ENCODE measurements around the gene ZBTB43.
"Not testable (repeated sequence)": the region's sequence is repeated elsewhere in the genome, so short reads cannot be mapped to it uniquely, and the experiment has no call there.

Gene ZBTB43

DNA sequence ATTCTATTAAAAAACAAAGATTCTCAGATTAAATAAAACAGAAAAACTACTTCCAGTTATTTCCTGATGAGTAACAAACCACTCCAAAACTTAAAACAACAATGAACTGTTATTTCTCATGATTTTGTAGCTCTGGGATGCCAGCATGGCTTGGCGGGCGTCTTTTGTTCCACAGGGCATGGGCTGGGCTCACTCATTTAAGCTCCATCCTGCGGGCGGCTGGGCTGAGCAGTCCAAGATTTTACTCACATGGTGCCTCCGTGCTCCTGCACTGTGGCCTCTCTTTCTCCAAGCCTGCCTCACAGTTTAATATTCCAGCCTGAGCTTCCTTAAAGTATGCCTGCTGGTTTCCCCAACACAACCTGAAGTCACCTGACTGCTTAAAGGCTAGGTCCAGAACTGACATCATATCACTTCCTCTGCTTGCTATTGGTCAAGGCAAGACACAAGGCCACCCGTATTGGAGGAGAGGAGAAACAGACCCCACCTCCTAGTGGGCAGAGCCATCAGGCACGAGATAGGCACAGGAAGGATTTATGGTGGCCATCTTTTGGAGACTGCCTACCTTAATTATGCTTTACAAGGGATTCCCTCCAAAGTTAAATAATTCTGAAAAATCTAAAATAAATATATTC lies 41.6 kb upstream of the ZBTB43 start:
- ChIA-PET POLR2A (no interaction called here), CTCF (interaction anchor here (0.8 to 3.9 kb wide), 3 partner anchors 10 to 58 kb away, joined by 3 to 18 read pairs (median 3); no protein-coding TSS in a partner anchor)
- no peak overlapping the region for H3K4me3 ChIP-seq (ENCODE audit: control insufficient read depth in 1 of 7, extremely low read depth in 1 of 7, insufficient read depth in 4 of 7, low read depth in 2 of 7, low read length in 6 of 7)
- no peaks in the 10 kb centered on the region for H3K27me3 ChIP-seq (replicated peaks in 2 of 5; ENCODE audit: control insufficient read depth in 4 of 5, insufficient read depth in 5 of 5, low read length in 4 of 5)
- DNase-seq: no peak
- no peaks in the 10 kb centered on the region for H3K4me1 ChIP-seq (ENCODE audit: control extremely low read depth in 1 of 4, control insufficient read depth in 4 of 4, insufficient read depth in 4 of 4, low read length in 3 of 4)
- H3K27ac ChIP-seq (ENCODE audit: insufficient read depth in 1 of 2, low read depth in 1 of 2, low read length in 2 of 2, poor library complexity in 1 of 2, severe bottlenecking in 2 of 2): no peak overlapping the region
- H3K9me3 ChIP-seq (ENCODE audit: control extremely low read depth in 1 of 5, control insufficient read depth in 4 of 5, insufficient read depth in 2 of 5, low read depth in 1 of 5, low read length in 4 of 5): no peaks in the 10 kb centered on the region
- H3K36me3 ChIP-seq (ENCODE audit: control insufficient read depth in 4 of 4, insufficient read depth in 4 of 4, low read length in 3 of 4): no peaks in the 10 kb centered on the region
- WGBS (ENCODE audit: insufficient coverage): 98% methylated on average over 6 of the region's 7 CpGs

DNA sequence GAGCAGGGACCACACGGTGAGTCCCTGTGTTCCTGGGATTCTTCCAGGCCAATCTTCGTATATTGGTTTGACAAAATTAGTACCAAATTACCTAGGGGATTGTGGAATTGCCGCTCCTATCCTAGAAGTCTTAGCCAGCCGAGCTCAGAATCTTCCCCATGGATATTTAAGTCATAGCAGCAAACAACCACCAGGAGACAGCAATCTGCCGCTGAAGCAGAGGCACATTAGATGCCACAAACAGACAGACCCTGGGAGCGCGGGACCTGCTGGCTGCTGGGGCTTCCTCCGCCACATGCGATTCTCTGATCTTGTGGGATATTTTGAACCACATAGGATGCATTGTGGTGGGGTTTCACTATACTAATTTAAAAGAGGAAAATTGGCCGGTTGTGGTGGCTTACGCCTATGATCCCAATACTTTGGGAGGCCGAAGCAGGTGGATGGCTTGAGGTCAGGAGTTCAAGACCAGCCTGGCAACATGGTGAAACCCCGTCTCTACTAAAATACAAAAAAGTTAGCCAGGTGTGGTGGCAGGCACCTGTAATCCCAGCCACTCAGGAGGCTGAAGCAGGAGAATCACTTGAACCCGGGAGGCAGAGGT lies 31.7 kb upstream of the ZBTB43 start:
- Histone ChIP-seq H3K27ac (ENCODE audit: insufficient read depth in 1 of 2, low read depth in 1 of 2, low read length in 2 of 2, poor library complexity in 1 of 2, severe bottlenecking in 2 of 2) (no peak overlapping the region), H3K36me3 (ENCODE audit: control insufficient read depth in 4 of 4, insufficient read depth in 4 of 4, low read length in 3 of 4) (no peaks in the 10 kb centered on the region), H3K27me3 (replicated peaks in 2 of 5; ENCODE audit: control insufficient read depth in 4 of 5, insufficient read depth in 5 of 5, low read length in 4 of 5) (peaks cover 0 to 12% (median 4%) of the 10 kb centered on the region in 5 experiments), H3K4me3 (ENCODE audit: control insufficient read depth in 1 of 7, extremely low read depth in 1 of 7, insufficient read depth in 4 of 7, low read depth in 2 of 7, low read length in 6 of 7) (no peak overlapping the region), H3K9me3 (ENCODE audit: control extremely low read depth in 1 of 5, control insufficient read depth in 4 of 5, insufficient read depth in 2 of 5, low read depth in 1 of 5, low read length in 4 of 5) (peaks cover 0 to 4% (median 0%) of the 10 kb centered on the region in 5 experiments), H3K4me1 (ENCODE audit: control extremely low read depth in 1 of 4, control insufficient read depth in 4 of 4, insufficient read depth in 4 of 4, low read length in 3 of 4) (no peaks in the 10 kb centered on the region)
- WGBS (ENCODE audit: insufficient coverage): 58% methylated on average over 11 of the region's 14 CpGs
- ChIA-PET CTCF (interaction anchor here (1.8 to 22.1 kb wide), 2 partner anchors 8 to 68 kb away, joined by 9 to 397 read pairs; no protein-coding TSS in a partner anchor), POLR2A (no interaction called here)
- peak; percentile 30 to 53 (median 49) for DNase-seq

DNA sequence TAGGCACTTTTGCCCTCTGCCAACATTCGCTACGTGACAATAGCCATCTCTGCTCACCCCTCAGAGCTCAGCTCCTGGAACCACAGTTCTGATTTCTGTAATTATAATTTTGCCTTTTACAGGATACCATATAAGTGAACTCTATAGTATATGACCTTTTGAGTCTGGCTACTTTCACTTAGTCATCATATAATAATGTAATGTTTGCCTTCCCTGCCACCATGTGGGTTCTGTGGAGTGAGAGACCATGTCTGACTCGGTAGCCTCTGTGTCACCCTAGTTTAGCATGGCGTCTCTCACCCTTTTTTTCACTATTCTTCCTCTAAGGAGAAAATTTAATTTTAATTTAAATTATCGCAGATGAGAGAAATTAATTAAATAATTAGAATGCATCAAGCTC lies 28.9 kb upstream of the ZBTB43 start:
- no peak for DNase-seq
- WGBS (ENCODE audit: insufficient coverage): no CpG with 5 or more reads among the region's 5 CpGs
- CTCF ChIA-PET: interaction anchor here (22.1 kb wide), 1 partner anchor 71 kb away, joined by 397 read pairs; no protein-coding TSS in a partner anchor

DNA sequence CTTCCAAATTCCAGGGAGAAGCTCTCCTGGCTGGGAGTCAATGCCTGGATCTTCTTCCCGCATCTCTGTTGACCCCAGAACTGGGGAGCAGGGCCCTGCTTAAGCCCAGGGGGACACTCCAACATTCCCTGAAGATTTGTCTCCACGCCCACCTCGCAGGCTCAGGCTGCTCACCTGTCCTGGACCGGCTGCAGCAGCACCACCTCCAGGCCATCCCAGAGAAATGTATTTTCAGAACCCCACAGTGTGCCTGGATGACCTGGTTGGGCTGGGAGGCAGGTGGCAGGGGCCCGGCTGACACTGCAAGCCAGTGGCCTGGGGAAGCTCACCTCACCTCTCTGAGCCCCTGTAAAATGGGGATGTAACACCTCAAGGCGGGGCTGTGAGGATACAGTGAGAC lies 27.1 kb upstream of the ZBTB43 start:
- CTCF ChIA-PET: interaction anchor here (0.7 to 22.1 kb wide), 8 partner anchors 10 to 219 kb away, joined by 3 to 397 read pairs (median 4); no protein-coding TSS in a partner anchor
- no peak overlapping the region for H3K27ac ChIP-seq (ENCODE audit: insufficient read depth in 1 of 2, low read depth in 1 of 2, low read length in 2 of 2, poor library complexity in 1 of 2, severe bottlenecking in 2 of 2)
- POLR2A ChIA-PET: no interaction called here
- H3K36me3 ChIP-seq (ENCODE audit: control insufficient read depth in 4 of 4, insufficient read depth in 4 of 4, low read length in 3 of 4): no peaks in the 10 kb centered on the region
- no peaks in the 10 kb centered on the region for H3K9me3 ChIP-seq (ENCODE audit: control extremely low read depth in 1 of 5, control insufficient read depth in 4 of 5, insufficient read depth in 2 of 5, low read depth in 1 of 5, low read length in 4 of 5)
- 23% methylated on average over 6 of the region's 6 CpGs for WGBS (ENCODE audit: insufficient coverage)
- peaks cover 0 to 13% (median 4%) of the 10 kb centered on the region in 5 experiments for H3K27me3 ChIP-seq (replicated peaks in 2 of 5; ENCODE audit: control insufficient read depth in 4 of 5, insufficient read depth in 5 of 5, low read length in 4 of 5)
- H3K4me3 ChIP-seq (ENCODE audit: control insufficient read depth in 1 of 7, extremely low read depth in 1 of 7, insufficient read depth in 4 of 7, low read depth in 2 of 7, low read length in 6 of 7): no peak overlapping the region
- no peak for DNase-seq
- H3K4me1 ChIP-seq (ENCODE audit: control extremely low read depth in 1 of 4, control insufficient read depth in 4 of 4, insufficient read depth in 4 of 4, low read length in 3 of 4): no peaks in the 10 kb centered on the region

More for the DNA sequence above, 28.9 kb upstream of the ZBTB43 start:
- Histone ChIP-seq H3K36me3 (ENCODE audit: control insufficient read depth in 4 of 4, insufficient read depth in 4 of 4, low read length in 3 of 4) (no peaks in the 10 kb centered on the region), H3K27me3 (replicated peaks in 2 of 5; ENCODE audit: control insufficient read depth in 4 of 5, insufficient read depth in 5 of 5, low read length in 4 of 5) (peaks cover 0 to 12% (median 4%) of the 10 kb centered on the region in 5 experiments), H3K4me3 (ENCODE audit: control insufficient read depth in 1 of 7, extremely low read depth in 1 of 7, insufficient read depth in 4 of 7, low read depth in 2 of 7, low read length in 6 of 7) (no peak overlapping the region), H3K27ac (ENCODE audit: insufficient read depth in 1 of 2, low read depth in 1 of 2, low read length in 2 of 2, poor library complexity in 1 of 2, severe bottlenecking in 2 of 2) (no peak overlapping the region), H3K4me1 (ENCODE audit: control extremely low read depth in 1 of 4, control insufficient read depth in 4 of 4, insufficient read depth in 4 of 4, low read length in 3 of 4) (no peaks in the 10 kb centered on the region), H3K9me3 (ENCODE audit: control extremely low read depth in 1 of 5, control insufficient read depth in 4 of 5, insufficient read depth in 2 of 5, low read depth in 1 of 5, low read length in 4 of 5) (no peaks in the 10 kb centered on the region)
- POLR2A ChIA-PET: no interaction called here

DNA sequence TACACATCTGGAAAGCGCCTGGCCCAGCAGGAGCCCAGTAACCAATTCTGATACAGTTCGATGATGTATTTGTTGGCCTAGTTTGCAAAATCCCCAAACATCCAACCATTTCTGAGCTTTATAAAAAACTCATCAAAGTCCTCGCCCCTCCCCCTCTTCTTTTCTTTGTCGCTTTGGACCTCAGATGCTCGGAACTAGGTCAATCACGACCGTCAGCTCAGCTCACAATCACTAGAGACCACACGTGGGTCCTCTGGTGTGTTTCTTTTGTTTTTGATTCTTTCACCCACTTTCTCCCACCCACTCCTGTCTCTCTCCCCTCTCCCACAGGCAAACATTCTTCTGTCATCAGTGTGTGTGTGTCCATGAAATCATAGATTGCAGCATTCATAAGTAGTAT lies 26.7 kb upstream of the ZBTB43 start:
- H3K27me3 ChIP-seq (replicated peaks in 2 of 5; ENCODE audit: control insufficient read depth in 4 of 5, insufficient read depth in 5 of 5, low read length in 4 of 5): peaks cover 0 to 13% (median 2%) of the 10 kb centered on the region in 5 experiments
- no peak for DNase-seq
- 100% methylated on average over 6 of the region's 8 CpGs for WGBS (ENCODE audit: insufficient coverage)
- H3K9me3 ChIP-seq (ENCODE audit: control extremely low read depth in 1 of 5, control insufficient read depth in 4 of 5, insufficient read depth in 2 of 5, low read depth in 1 of 5, low read length in 4 of 5): no peaks in the 10 kb centered on the region
- CTCF ChIA-PET: interaction anchor here (0.7 to 22.1 kb wide), 10 partner anchors 9 to 220 kb away, joined by 3 to 397 read pairs (median 4); no protein-coding TSS in a partner anchor
- H3K4me3 ChIP-seq (ENCODE audit: control insufficient read depth in 1 of 7, extremely low read depth in 1 of 7, insufficient read depth in 4 of 7, low read depth in 2 of 7, low read length in 6 of 7): no peak overlapping the region
- H3K27ac ChIP-seq (ENCODE audit: insufficient read depth in 1 of 2, low read depth in 1 of 2, low read length in 2 of 2, poor library complexity in 1 of 2, severe bottlenecking in 2 of 2): no peak overlapping the region
- POLR2A ChIA-PET: no interaction called here
- H3K4me1 ChIP-seq (ENCODE audit: control extremely low read depth in 1 of 4, control insufficient read depth in 4 of 4, insufficient read depth in 4 of 4, low read length in 3 of 4): no peaks in the 10 kb centered on the region
- no peaks in the 10 kb centered on the region for H3K36me3 ChIP-seq (ENCODE audit: control insufficient read depth in 4 of 4, insufficient read depth in 4 of 4, low read length in 3 of 4)

DNA sequence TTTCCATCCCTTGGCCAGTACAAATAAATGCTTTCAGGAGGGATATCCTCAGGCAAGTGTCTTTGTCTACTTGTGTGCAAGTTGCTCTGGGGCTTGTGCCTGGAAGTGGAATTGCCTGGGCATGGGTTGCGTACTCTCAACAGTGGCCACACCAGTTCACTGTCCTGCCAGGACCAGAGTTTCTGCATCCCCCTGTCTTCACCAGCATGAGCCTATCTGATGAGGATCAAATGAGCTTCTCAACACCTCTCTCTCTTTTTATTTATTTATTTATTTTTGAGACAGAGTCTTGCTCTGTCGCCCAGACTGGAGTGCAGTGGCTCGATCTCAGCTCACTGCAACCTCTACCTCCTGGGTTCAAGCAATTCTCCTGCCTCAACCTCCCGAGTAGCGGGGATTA lies 26.1 kb upstream of the ZBTB43 start:
- H3K4me1 ChIP-seq (ENCODE audit: control extremely low read depth in 1 of 4, control insufficient read depth in 4 of 4, insufficient read depth in 4 of 4, low read length in 3 of 4); H3K4me3 ChIP-seq (ENCODE audit: control insufficient read depth in 1 of 7, extremely low read depth in 1 of 7, insufficient read depth in 4 of 7, low read depth in 2 of 7, low read length in 6 of 7); POLR2A ChIA-PET; H3K9me3 ChIP-seq (ENCODE audit: control extremely low read depth in 1 of 5, control insufficient read depth in 4 of 5, insufficient read depth in 2 of 5, low read depth in 1 of 5, low read length in 4 of 5); DNase-seq; H3K27ac ChIP-seq (ENCODE audit: insufficient read depth in 1 of 2, low read depth in 1 of 2, low read length in 2 of 2, poor library complexity in 1 of 2, severe bottlenecking in 2 of 2); H3K36me3 ChIP-seq (ENCODE audit: control insufficient read depth in 4 of 4, insufficient read depth in 4 of 4, low read length in 3 of 4): not testable (repeated sequence)
- H3K27me3 ChIP-seq (replicated peaks in 2 of 5; ENCODE audit: control insufficient read depth in 4 of 5, insufficient read depth in 5 of 5, low read length in 4 of 5): peaks cover 0 to 13% (median 2%) of the 10 kb centered on the region in 5 experiments
- CTCF ChIA-PET: interaction anchor here (0.7 to 22.1 kb wide), 7 partner anchors 9 to 84 kb away, joined by 3 to 397 read pairs (median 4); no protein-coding TSS in a partner anchor
- WGBS (ENCODE audit: insufficient coverage): 100% methylated on average over 1 of the region's 5 CpGs

Data from common myeloid progenitor, CD34-positive (primary cell).